Pulmonary artery endothelial cell (primary cell): ENCODE results near the gene CALML5. TPM values are rescaled to one million over a fixed set of nuclear protein-coding genes. Genes with fewer than 3 reads are reported as not detected.

Source experiments
- DNase-seq: peaks from one replicate; pipeline ENCODE4 v3.0.0-alpha.2; 2011; ENCODE audit warnings: low read depth, low spot score
- total RNA-seq: library from RNA; depleted of rRNA; stranded (reverse); fragments of >200 nt; gene quantifications from 2 replicates; pipeline ENCODE4 v1.2.3, GENCODE V29; 2014

The CALML5 gene, protein sequence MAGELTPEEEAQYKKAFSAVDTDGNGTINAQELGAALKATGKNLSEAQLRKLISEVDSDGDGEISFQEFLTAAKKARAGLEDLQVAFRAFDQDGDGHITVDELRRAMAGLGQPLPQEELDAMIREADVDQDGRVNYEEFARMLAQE
- total RNA-seq = not detected in 2 replicates

DNA sequence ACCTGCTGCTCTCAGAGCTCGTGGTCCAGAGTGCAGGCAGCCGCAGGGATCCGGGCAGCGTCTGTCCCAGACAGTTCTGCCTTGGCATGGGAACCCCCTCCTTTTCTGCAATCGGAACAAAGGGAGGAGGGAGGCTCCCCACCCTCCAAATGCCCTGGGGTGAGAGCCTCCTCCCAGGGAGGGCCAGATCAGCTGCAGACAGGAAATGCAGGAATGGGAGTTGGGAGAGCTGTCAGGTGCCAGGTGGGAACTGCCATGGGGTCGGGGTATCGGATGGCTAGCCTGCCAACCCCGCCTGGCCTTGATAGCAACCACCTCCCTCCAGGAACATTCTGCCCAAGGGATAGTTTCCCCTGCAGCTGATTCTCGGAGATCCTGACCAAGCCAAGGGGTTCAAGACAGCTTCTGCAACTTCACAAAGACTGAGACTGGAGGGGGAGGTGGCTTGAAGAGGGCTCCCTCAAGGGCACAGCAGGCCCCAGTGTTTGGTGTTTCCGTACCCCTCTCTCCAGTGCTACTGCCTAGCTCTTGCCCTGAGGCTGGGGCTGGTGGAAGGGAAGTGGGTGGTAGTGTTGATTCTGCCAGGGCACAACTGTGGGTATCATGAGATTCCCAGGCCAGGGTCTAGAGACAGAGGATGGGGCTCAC is at the start of gene CALML5:
Gene CALML5, minus strand, starts transcription at position 78 of the 648 bp plus-strand sequence. CDS start 132 bp downstream, outside the sequence.
- DNase-seq = no peak

DNA sequence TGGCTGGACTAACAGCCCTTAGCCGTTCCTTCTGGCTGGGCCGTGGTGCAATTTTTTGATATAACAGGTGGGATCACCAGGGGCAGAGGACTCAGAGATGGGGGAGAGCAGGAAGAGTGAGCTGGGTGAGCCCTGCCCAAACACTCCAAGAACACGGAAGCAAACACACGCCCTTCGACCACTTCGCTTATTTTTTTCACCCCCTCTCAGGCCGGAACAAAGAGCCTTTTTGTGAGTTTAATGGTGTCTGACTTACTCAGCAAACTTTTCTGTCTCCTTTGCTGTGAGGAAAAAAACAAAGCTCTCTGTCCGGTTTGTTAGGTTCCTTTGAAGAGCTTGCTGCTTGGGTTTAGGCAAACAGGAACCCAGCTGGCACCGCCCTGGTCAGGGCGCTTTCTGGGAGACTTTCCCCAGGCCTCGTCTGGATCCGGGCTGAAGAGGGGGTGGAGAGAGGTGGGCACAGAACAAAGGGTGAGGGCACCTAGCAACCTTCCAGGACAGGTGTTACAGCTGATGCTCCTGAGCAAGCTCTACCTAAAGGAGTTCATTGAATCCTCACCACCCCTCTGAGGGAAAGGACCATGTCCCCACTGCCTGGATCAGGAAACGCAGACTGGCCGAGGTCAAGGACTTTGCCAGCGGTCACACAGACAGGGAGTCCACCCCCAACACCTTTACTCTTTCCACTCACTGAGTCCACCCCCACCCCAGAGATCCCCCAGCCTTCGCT is 48.7 kb upstream of the CALML5 start:
- DNase-seq = no peak

DNA sequence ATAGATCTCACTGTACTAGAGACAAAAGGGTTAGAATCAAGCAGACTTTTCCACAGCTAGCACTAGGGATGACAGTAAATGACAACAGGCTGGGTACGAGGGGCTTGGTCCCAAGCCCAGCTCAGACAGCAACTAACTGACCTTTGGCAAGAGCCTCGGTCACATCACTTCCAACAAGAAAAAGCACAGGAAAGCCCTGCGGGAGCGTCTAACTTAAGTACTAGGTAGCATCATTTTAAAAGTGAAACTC is 48.2 kb upstream of the CALML5 start:
- no peak for DNase-seq

DNA sequence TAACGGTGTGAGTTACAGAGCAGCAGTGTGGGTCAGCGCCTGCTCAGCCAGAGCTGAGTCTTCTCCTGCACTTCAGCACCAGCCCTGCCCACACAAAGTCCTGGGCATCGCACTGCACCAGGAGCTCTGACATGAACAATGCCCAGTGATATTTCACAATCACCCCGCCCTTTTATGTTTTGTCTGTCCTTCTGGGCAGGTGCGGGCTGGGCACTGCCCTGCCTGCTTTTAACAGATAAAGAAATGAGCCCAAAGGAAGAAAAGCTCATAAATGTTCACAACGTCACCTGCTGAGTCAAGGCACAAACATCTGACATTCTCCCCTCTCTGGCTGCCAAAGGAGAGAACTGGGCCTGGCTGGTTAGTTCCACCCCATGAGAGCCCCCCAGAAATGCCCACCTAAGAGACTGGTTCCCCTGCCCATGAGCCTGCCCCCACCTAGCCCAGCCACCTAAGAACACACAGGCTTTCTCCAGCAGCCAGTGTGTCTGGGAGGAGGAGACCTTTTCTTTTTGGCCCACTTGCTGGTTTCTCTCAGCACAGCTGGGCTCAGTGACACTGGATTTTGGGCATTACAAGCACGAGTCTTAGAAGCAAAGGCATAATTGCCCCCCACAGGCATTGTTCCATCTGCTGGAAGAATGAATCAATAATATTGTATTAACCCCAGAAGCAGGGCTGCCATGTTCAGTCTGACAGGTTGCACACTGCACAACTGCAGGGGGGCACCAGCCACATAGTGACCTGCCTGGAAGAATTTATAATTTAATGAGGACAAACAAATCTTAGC is 47.7 kb upstream of the CALML5 start:
- DNase-seq = no peak

DNA sequence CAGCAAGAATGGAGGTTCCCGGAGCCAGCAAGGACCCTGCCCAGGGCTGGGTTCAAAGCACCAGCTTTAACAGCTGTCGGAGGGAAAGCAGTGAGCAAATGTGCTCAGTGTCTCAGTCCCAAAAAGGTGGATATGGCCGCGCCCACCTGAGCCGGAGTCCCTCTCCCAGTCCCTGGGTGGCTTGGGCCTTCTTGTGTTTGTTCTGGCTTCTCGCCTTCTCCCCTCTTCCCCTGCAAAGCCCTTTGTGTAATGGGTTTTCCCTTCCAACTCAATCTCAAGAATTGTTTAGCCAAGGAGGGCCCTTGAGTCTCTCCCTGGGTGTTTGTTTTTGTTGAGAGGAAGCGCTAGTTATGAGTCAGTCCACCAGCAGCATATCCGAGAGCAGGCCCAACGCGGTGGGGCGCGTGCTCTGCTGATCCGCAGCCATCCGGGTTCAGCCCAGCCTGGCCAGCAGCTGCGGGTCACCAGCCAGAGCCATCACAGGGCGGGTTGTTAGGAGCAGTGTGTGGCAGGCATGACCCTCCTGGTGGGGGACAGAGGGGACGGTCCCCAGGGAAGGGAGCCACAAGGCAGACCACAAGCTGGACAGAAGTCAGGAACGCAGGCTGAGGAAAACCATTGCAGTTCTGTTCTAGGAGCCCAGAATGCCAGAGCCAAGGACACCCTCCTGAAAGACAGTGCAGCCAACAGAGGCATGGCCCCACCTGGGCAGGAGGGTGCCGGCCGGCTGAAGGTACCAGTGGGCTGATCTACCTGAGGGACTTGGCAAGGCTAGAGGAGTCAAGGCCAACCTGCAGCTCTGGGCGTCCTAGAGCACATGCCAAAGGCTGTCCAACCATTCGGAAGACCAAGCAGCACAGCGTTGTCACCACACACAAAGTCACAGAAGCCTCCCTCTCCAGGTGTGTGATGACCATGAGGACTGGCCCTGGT is 46.7 kb upstream of the CALML5 start:
- DNase-seq = peak; percentile 66

DNA sequence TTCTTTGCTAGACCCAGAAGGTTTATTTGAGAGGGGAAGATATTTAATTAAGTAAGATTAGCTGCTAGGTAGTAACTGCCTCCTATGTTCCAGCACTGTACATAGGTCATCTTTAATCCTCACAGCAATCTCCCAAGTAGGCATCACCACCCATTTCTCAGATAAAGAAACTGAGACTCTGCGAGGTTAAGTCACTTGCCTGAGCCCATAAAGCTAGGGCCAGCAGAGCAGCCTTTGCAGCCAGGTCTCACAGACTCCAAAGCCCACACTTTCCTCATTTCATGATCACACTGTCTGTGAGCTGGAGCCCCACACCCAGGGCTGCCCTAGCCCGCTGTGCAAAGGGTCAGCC is 46.0 kb upstream of the CALML5 start:
- no peak for DNase-seq

DNA sequence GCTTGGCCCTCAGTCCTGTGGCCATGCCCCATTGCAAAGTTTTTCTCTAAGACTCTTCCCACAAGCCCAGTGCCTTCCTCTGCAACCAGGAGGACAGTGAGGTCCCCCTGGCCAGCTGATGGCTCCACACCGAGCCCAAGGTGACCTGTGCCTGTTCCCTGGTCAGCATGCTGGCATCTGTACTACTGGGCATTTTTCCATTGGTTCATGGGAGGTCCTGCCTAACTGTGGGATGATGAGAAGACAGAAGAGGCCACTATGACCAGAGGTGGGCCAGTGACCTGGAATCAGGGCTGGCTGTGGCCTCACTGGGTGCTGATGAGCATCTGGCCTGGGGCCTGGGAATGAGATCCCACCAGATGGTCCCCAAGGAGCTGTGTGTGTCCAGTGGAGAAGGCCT is 45.6 kb upstream of the CALML5 start:
- no peak for DNase-seq

DNA sequence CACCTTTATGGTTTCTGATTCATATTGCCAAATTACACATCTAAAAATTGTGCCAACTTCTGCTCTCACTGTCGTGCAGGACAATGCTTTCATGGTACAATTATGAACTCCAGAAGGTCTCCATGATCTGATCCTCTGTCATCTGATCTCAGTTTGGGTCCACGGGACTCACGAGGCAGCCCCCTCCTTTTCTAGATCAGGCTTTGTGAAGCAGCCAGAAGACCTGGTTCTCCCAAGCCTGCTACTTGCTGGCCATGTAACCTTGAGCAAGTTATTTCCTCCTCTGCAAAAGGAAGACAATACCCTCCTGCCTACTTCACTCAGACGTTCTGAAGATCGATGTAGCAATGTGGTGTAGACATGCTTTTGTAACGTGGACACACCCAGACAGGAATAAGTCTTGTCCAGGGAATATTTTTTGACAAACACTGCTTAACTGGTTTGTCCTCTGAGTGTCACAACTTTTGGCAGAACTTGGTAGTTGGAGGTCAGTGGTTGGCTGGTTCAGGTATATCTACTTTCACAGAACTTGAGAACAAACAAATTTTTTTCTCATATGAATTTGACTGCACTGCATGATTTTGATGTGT is 44.9 kb upstream of the CALML5 start:
- no peak for DNase-seq

DNA sequence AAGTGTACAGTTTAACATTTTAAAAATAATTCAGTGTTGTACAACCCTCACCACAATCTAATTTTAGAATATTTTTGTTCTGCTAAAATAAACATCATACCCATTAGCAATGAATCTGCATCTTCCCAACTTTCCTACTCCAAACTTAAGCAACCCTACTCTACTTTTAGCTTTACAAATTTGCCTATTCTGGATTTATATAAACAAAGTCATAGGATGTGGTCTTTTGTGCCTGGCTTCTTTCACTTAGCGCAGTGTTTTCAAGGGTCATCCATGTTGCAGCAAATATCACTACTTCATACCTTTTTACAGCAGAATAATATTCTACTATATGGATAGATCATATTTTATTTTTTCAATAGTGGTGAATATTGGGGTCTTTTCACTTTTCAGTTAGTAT is 44.3 kb upstream of the CALML5 start:
- no peak for DNase-seq

DNA sequence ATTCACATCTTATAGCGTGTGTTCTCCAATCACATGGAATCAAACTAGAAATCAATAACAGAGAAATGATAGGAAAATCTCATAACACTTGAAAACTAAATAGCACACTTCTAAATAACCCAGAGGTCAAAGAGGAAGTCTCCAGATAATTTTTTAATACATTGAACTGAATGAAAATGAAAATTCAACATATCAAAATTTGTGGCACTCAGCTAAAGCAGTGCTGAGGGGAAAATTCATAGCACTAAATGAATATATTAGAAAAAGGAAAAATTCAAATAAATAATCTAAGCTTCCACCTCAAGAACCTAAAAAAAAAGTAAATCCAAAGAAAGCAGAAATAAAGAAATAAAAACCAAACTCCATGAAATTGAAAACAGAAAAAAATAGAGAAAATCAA is 42.7 kb upstream of the CALML5 start:
- DNase-seq = no peak

DNA sequence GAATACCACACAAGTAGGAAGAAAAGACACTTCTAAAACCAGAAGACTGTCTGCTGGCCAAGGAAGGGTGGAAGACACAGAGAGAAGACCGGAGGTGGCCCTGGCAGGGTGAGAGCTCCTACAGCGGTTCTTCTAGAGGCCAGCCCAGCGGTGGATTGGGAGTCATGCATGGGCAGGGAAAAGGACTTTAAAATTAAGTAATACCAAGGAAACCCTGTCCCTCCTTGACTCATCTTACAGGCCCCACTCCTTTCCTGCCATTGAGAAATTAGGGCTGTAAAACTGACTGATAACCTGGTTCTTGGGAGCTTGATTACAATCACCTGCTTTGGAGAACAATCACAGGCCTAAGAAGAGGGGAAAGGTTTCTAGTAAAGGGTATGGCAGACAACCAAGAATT is 41.5 kb upstream of the CALML5 start:
- DNase-seq = no peak

DNA sequence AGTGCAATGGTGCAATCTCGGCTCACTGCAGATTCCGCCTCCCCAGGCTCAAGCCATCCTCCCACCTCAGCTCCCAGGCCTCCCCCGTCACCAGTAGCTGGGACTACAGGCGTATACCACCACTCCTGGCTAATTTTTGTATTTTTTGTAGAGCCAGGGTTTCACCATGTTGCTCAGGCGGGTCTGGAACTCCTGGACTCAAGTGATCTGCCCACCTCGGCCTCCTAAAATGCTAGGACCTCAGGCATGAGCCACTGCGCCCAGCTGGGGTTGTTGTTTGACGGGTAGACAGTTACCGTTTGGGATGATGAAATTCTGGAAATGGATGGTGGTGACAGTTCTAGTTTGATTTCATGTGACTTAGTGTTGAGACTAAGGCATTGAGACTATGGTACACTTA is 40.7 kb upstream of the CALML5 start:
- no peak for DNase-seq

DNA sequence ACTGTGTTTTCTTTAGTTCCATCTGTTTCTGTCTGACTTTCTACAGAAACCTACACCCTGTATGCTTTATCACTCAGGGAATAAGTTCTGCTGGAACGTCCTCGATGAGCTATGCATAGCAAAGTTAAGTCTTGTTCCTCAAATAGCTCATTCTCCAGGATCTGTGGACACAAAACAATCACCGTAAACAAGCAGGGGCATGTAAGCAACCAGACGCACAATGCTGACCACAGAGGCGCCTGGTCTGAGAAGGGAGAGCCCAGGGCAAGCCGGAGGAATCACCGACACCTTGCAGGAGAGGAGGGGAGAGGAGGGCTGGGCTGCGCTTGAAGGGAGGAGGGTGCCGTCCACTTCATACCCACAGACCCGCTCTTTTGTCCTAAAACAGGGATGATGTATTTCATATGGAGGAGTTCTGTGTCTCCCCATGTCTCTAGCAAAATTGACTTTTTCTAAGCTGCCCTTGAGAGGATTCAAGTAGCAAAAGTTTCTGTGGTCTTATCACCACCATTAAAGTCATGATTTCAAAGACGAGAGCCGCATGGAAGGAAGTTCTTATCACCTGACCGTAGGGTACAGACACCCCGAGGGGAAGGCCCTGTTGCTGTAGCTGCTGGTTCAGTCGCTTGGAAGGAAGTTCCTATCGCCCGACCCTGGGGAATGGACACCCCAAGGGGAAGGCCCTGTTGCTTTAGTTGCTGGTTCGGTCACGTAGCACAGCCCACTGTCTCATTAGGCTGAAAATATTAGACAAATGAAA is 39.7 kb upstream of the CALML5 start:
- DNase-seq = no peak

DNA sequence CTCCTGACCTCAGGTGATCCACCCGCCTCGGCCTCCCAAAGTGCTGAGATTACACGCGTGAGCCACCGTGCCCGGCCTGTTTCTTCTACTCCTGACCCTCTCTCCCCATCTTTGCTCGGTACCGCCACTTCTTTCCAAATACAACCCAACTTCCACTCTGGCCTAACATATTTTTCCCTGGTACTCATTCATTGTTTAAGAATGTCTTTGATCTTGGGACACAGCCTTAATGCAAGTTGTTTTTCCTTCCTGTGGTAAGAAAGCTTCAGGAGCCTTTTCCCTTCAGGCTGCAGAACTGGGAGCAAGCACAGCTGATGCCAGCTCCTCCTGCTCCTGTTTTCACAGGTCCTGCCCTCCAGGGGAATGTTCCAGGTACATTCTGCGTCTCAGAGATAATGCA is 39.1 kb upstream of the CALML5 start:
- DNase-seq = no peak

DNA sequence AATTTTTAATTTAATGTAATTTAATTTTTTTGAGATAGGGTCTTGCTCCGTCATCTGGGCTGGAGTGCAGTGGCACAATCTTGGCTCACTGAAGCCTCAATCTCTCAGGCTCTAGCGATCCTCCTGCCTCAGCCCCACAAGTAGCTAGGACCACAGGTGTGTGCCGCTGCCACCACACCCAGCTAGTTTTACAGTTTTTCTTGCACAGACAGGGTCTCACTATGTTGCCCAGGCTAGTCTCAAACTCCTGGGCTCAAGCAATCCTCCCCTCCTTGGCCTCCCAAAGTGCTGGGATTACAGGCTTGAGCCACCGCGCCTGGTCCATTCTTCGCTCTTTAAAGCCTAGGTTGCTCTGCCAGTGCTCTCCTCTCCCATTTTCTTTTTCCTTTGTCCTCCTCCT is 38.3 kb upstream of the CALML5 start:
- DNase-seq = no peak

DNA sequence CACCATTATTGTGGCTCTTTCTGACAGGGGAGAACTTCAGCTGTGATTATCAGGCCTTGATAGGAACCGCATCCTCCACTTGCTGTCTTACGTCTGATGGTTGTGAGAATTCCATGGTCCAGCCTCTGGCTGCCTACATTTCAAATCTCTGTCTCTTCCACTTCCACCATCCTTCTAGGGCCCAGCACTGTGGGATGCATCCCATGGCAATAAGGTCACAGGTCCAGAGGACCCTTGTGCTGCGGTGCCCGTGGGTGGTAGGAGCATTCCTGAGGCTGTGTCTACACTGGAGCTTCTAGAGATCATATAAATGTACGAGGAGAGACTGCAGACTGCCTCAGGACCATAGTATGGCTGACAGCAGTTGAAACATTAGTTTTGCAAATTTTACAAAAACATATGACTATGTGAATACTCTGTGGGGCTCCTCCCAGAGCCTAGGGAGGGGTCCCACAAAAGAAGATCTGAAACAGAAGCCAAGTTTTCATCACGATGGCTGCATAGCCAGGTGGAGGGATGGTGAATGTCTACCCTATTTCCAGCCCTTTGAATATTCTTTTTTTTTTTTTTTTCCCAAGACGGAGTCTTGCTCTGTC is 37.2 kb upstream of the CALML5 start:
- no peak for DNase-seq

DNA sequence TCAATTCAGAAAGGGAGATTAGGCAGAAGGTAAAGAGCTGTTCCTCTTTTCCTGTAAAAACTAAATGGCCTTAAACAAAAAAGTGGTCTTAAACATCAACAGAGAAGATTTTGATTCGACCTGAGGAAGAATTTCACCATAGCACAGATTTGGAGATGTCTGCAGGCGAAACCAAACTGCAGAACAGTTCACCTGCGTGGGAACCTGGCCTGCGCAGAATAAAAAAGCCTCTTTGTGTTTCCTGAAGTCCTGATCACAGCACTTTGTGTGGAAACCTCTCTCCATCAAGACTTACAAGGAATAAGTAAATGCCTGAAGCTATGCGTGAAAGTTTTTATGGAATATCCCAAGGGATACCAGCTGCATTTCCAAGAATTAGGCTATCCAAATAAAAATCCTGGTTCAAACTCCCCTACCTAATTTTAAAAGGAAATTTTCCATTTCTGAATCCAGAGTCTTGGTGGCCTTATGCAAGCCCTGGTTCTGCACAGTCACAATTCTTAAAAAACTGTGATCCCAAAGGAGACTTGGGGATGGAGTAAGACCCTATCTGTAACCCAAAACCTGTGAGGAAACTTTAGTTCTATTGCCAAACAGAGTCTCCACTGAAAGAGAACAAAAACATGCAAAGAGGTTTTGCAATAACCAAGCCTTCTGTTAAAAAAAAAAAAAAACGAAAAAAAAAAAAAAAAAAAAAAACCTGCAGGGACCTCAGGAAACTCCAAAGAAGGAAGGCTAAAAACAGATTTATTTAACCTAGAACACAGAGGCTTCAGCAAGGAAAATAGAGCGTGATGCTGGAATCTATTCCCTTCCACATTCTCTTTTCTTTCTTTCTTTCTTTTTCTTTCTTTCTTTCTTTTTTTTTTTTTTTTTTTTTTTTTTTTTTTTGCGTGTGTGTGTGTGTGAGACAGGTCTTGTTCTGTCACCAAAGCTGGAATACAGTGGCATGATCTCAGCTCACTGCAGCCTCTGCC is 35.8 kb upstream of the CALML5 start:
- no peak for DNase-seq

DNA sequence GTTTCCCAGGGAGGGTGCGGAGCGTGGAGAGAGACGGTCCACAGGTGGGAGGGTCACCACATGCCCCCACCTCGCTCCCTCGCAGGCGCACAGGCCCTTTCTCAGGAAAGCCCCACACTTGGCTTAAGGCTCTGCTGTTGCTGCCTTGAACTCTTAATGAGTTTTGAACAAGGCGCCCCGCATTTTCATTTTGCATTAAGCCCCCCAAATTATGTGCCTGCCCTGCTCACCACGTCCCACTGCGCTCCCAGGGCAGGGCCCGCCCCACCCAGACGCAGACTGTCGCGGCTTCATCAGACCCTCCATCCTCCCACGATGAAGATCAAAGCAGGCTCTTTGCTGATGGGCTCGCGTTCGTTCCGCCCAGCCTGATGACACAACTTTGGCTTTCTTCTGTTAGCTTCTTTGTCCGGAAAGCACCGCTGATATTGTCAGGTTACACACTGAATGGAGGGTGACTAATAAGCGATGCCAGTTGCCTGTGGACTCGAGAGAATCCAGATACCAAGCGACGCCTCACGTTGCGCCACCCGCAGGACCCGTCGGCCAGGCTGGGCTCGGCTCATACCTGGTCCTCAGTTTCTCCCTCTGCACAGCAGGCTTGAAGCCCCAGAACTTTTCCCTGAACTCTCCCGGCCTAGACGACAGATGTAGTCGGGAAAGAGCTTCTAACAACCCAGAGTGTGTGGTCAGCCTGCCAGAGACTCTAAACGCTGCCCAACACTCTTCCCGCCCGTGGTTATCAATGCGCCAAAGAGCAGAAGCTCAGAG is 34.9 kb upstream of the CALML5 start:
- no peak for DNase-seq
